Pancreas (tissue), 10 donors: ENCODE data around the gene SLC4A2. TPM values are rescaled to one million over a fixed set of nuclear protein-coding genes. Genes with fewer than 3 reads are reported as not detected.
"Not testable (repeated sequence)": the region's sequence is repeated elsewhere in the genome, so short reads cannot be mapped to it uniquely, and the experiment has no call there.

Experiments used
- ATAC-seq, 4 donors: fragments of 200-7000 bp; cut with Tn5 transposase; one replicate each; pipeline versions ENCODE4 v1.8.0 to v1.9.1; 2020; ENCODE audit warnings: mild to moderate bottlenecking in 4 of 4, moderate library complexity in 4 of 4
- DNase-seq, 6 donors: peaks; one replicate each; pipeline ENCODE4 v3.0.0-alpha.2; 2020
- FAIRE-seq: peaks from 2 replicates; lab custom pipeline; 2012; peaks lifted over from hg19 to GRCh38; lab: Jason Lieb, UNC
- H3K27ac ChIP-seq, 4 donors: fragments of 200-600 bp; sonication (generic); 1 replicate in 3 of 4; 2 replicates in 1 of 4; pipeline versions ENCODE4 v1.5.0 to v1.8.0; 2020
- H3K27me3 ChIP-seq, 4 donors: fragments of 200-600 bp; one replicate each; pipeline ENCODE4 v1.8.0; 2021
- H3K36me3 ChIP-seq, 3 donors: fragments of 200-600 bp; sonication (generic) in 1 of 3; one replicate each; pipeline versions ENCODE4 v1.5.0 to v1.8.0; 2020 to 2021
- H3K4me1 ChIP-seq, 3 donors: fragments of 200-600 bp; one replicate each; pipeline ENCODE4 v1.8.0; 2021
- H3K4me3 ChIP-seq, 4 donors: fragments of 200-600 bp; sonication (generic) in 2 of 4; one replicate each; pipeline versions ENCODE4 v1.5.0 to v1.8.0; 2020 to 2021
- H3K9me3 ChIP-seq, 4 donors: fragments of 200-600 bp; one replicate each; pipeline ENCODE4 v1.8.0; 2021
- CTCF ChIP-seq, 4 donors: fragments of 200-600 bp; sonication (generic) in 3 of 4; IDR thresholded peaks; one replicate each; pipeline versions ENCODE4 v1.5.0 to v1.8.0; 2021; ENCODE audit warnings: antibody characterized with exemption in 4 of 4
- WGBS, 2 donors: extraction: QIAGEN DNeasy Blood & Tissue Kit; methylation state at CpG; one replicate each; pipeline ENCODE4 v1.1.7; 2013; 5-methylcytosine and 5-hydroxymethylcytosine counted together
- intact Hi-C, 3 donors: fragments of 100-400 bp; cut with DNase I; formaldehyde crosslinking; loops; one replicate each; pipeline versions ENCODE4 v1.11.1 to v1.14.2; 2022
- polyA plus RNA-seq, 2 donors: library from polyadenylated mRNA; stranded (reverse); fragments of 200-250 nt; gene quantifications; one replicate each; pipeline ENCODE4 v1.2.3, GENCODE V29; 2013
- total RNA-seq, 6 donors: library from RNA; stranded (reverse); fragmentation: NEBNext Ultra II Directional in 4 of 6; extraction: Animal tissue kit (Norgen Biotek cat#: 25700) in 4 of 6; gene quantifications; one replicate each; pipeline versions ENCODE4 v1.2.1 to v1.2.4, GENCODE V29; 2021 to 2023
- donor health status: healthy with polysubstance abuse.
- donor health status: DM: no; HTN: no; CAD: no; lungs with moderate emphysema.
- donor health status: DM: no; HTN: no; CAD: no.
- donor health status: control.
- donor health status: control.
- donor health status: Bipolar disorder and iron deficiency.
- donor health status: DM: yes; HTN: yes; CAD: no.
- donor health status: DM: no; HTN: no; CAD: no.
- donor health status: DM: no; HTN: no; CAD: no.
- donor health status: DM: yes; HTN: yes; CAD: no.

SLC4A2 gene
- total and polyA plus RNA-seq, 8 donors, result 69.2 to 211 (median 87.2) TPM

- Histone ChIP-seq H3K27me3 (no peaks in the 10 kb centered on the region), H3K4me1 (peaks cover 0 to 6% (median 0%) of the 10 kb centered on the region in 3 donors), H3K9me3 (no peaks in the 10 kb centered on the region), H3K27ac (no peak within 1 kb of the TSS), H3K4me3 (no peak within 1 kb of the TSS), H3K36me3 (no peaks in the 10 kb centered on the region)
- no peak for DNase-seq
- FAIRE-seq, result no peak
- ATAC-seq, result no peak
- TF ChIP-seq CTCF (IDR thresholded peaks at IDR 0.05), result no peak
- intact Hi-C loops, result no loop called here
- WGBS, 2 donors, result 77 to 80% methylated on average over 4 of the region's 4 CpGs
Observed at GRCh38 chr7:151024435-151025056, 34.8 kb upstream of the SLC4A2 start, which contains the start of gene ATG9B. Gene ATG9B, minus strand, starts transcription at chr7:151024494. Its CDS starts 71 bp downstream, at chr7:151024423.

DNA sequence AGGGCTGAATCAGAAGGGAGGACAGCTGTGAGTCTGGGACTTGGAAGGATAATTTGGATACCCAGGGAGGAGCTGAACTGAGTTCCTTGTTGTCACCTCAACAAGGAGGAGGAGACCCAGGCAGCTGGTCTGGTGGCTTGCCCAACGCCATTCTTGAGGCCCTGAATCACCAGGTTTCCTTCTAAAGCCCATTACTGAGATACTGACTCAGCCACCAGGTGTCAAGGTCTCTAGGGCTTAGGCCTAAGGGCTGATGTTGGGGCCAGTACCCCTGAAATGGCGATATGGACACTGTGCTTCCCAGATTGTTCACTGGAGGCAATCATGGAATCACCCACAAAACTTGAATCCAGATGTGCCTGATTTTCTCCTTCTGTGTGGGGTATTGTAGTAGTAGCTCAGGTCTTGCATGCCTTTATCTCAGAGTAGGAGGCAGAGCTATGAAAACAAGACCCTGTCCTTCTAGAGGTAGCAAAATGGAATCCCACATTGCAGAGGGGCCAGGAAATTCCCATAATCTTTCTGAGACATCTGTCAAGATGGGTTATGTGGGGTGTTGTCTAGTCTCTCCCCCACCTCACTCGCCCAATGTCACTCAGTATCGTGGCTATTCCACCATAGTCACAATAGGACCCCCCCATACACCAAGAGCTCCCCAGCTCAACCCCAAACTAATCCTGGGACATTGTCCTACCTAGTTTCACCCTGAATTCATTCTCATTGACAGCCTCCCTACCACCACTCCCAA is 33.3 kb upstream of the SLC4A2 start:
- 88 to 91% methylated on average over 4 of the region's 4 CpGs for WGBS, 2 donors

DNA sequence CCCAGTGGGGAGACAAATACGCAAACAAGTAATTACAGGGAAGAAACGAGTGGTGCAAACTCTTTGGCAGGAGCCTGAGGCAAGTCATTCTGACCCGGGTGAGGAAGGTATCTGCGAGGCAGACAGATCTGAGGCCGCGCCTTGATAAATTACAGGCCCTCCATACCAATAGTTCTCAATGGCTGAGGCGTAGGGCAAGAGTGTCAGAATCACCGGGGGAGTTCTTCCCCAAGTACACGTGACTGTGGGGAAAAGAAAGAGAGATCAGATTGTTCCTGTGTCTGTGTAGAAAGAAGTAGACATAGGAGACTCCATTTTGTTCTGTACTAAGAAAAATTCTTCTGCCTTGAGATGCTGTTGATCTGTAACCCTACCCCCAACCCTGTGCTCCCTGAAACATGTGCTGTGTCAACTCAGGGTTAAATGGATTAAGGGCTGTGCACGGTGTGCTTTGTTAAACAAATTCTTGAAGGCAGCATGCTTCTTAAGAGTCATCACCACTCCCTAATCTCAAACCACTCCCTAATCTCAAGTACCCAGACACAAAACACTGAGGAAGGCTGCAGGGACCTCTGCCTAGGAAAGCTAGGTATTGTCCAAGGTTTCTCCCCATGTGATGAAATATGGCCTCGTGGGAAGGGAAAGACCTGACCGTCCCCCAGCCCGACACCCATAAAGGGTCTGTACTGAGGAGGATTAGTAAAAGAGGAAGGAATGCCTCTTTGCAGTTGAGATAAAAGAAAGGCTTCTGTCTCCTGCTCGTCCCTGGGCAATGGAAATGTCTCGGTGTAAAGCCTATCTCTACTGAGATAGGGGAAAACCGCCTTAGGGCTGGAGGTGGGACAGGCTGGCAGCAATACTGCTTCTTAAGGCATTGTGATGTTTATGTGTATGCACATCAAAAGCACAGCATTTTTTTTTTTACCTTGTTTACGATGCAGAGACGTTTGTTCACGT is 32.3 kb upstream of the SLC4A2 start:
- H3K36me3 ChIP-seq, FAIRE-seq, H3K27me3 ChIP-seq, intact Hi-C loops, ATAC-seq, H3K9me3 ChIP-seq, DNase-seq, H3K4me1 ChIP-seq, H3K27ac ChIP-seq: not testable (repeated sequence)
- H3K4me3 ChIP-seq, result peak overlapping the region in 2 of 4 donors; percentile 62 to 85
- 45 to 46% methylated on average over 19 of the region's 19 CpGs for WGBS, 2 donors

More for the DNA sequence above, 33.3 kb upstream of the SLC4A2 start:
- Histone ChIP-seq H3K4me3 (no peak overlapping the region), H3K9me3 (no peaks in the 10 kb centered on the region), H3K4me1 (peaks cover 0 to 6% (median 0%) of the 10 kb centered on the region in 3 donors), H3K27ac (no peak overlapping the region), H3K27me3 (no peaks in the 10 kb centered on the region), H3K36me3 (no peaks in the 10 kb centered on the region)
- DNase-seq (no peak), FAIRE-seq (no peak), ATAC-seq (no peak)
- intact Hi-C loops, result no loop called here
- TF ChIP-seq CTCF (IDR thresholded peaks at IDR 0.05), result no peak

- H3K27me3 ChIP-seq, DNase-seq, H3K9me3 ChIP-seq, FAIRE-seq, ATAC-seq, H3K4me1 ChIP-seq, H3K36me3 ChIP-seq, intact Hi-C loops: not testable (repeated sequence)
- 3 to 4% methylated on average over 16 of the region's 16 CpGs for WGBS, 2 donors
- Histone ChIP-seq H3K27ac (peak overlapping the region; percentile 56 to 74 (median 62)), H3K4me3 (peak overlapping the region in 3 of 4 donors; percentile 62 to 93 (median 85))
Observed at GRCh38 chr7:151027728-151028130, 31.7 kb upstream of the SLC4A2 start.

- no peaks in the 10 kb centered on the region for H3K27me3 ChIP-seq
- 0% methylated on average over 53 of the region's 53 CpGs for WGBS, 2 donors
- H3K4me3 ChIP-seq, result peak within 1 kb of the TSS; percentile 62 to 93 (median 75)
- no peaks in the 10 kb centered on the region for H3K9me3 ChIP-seq
- TF ChIP-seq CTCF (IDR thresholded peaks at IDR 0.05), result peak in 3 of 4 donors; percentile 38 to 41 (median 39)
- peaks cover 0 to 6% (median 0%) of the 10 kb centered on the region in 3 donors for H3K4me1 ChIP-seq
- H3K27ac ChIP-seq, result peak within 1 kb of the TSS; percentile 56 to 74 (median 71)
- H3K36me3 ChIP-seq, result no peaks in the 10 kb centered on the region
- peak; percentile 93 to 96 (median 94) for ATAC-seq
- intact Hi-C loops, result no loop called here
- peak; percentile 56 for FAIRE-seq
- DNase-seq, result peak; percentile 93 to 100 (median 99)
Observed at GRCh38 chr7:151028131-151028947, 31.1 kb upstream of the SLC4A2 start, which contains the start of gene ABCB8. Gene ABCB8, plus strand, starts transcription at chr7:151028450. Its CDS starts 66 bp downstream, at chr7:151028516.
